WTC11 (cell line): Measurements from ENCODE around the gene DNAJC8. TPM values are rescaled to one million over a fixed set of nuclear protein-coding genes. Genes with fewer than 3 reads are reported as not detected.

Experiments used
- ATAC-seq: fragments of 200-7000 bp; cut with Tn5 transposase; 2 replicates; pipeline ENCODE4 v1.10.0; 2021; ENCODE audit warnings: mild to moderate bottlenecking, moderate library complexity
- CTCF ChIA-PET: fragments of 300-600 bp; sonication (Branson Sonifier 250); formaldehyde crosslinking; loops from one replicate; lab custom pipeline; 2021; ENCODE audit warnings: antibody characterized with exemption; lab: Charles Lee
- POLR2A ChIA-PET: fragments of 350-600 bp; sonication (Branson Sonifier 250); formaldehyde crosslinking; loops from one replicate; lab custom pipeline; 2021; ENCODE audit warnings: antibody characterized with exemption; lab: Charles Lee
- DNase-seq: peaks from one replicate; pipeline ENCODE4 v3.0.0; 2021; ENCODE audit warnings: low spot score
- H3K27ac Mint-ChIP-seq: 2 replicates; pipeline ENCODE4 v1.8.0; 2021; ENCODE audit warnings: mixed read lengths
- H3K27me3 Mint-ChIP-seq: 2 replicates; pipeline ENCODE4 v1.8.0; 2021; ENCODE audit warnings: low read depth, mild to moderate bottlenecking, moderate library complexity, mixed read lengths
- H3K36me3 Mint-ChIP-seq: 2 replicates; pipeline ENCODE4 v1.8.0; 2021; ENCODE audit warnings: mixed read lengths
- H3K4me1 Mint-ChIP-seq: 2 replicates; pipeline ENCODE4 v1.8.0; 2022; ENCODE audit warnings: mixed read lengths
- H3K4me3 Mint-ChIP-seq: 2 replicates; pipeline ENCODE4 v1.8.0; 2021; ENCODE audit warnings: mild to moderate bottlenecking, moderate library complexity, mixed read lengths
- H3K9me3 Mint-ChIP-seq: 2 replicates; pipeline ENCODE4 v1.8.0; 2021; ENCODE audit warnings: mixed read lengths
- FOXP4 ChIP-seq: sonication (generic); formaldehyde crosslinking; IDR thresholded peaks from 2 replicates; pipeline ENCODE4 v1.8.0; 2022; ENCODE audit warnings: mild to moderate bottlenecking, missing genetic modification reagents
- GABPB1 ChIP-seq: sonication (generic); formaldehyde crosslinking; IDR thresholded peaks from 2 replicates; pipeline ENCODE4 v1.8.1; 2023; ENCODE audit warnings: mild to moderate bottlenecking, missing genetic modification reagents
- HMGA2 ChIP-seq: fragments of 250-450 bp; sonication (Bioruptor Pico); IDR thresholded peaks from 2 replicates; pipeline ENCODE4 v1.4.0; 2021; ENCODE audit warnings: mild to moderate bottlenecking, moderate library complexity
- JUN ChIP-seq: sonication (generic); formaldehyde crosslinking; IDR thresholded peaks from 2 replicates; pipeline ENCODE4 v1.8.0; 2023; ENCODE audit warnings: mild to moderate bottlenecking, missing genetic modification reagents
- MYBL2 ChIP-seq: sonication (generic); formaldehyde crosslinking; IDR thresholded peaks from 2 replicates; pipeline ENCODE4 v1.8.1; 2023; ENCODE audit warnings: mild to moderate bottlenecking, moderate library complexity, missing genetic modification reagents
- NFYB ChIP-seq: sonication (generic); formaldehyde crosslinking; conservative IDR thresholded peaks from 2 replicates; pipeline ENCODE4 v1.8.0; 2022; ENCODE audit warnings: low read depth, missing genetic modification reagents
- NR1H2 ChIP-seq: sonication (generic); formaldehyde crosslinking; IDR thresholded peaks from 2 replicates; pipeline ENCODE4 v1.9.0; 2021; ENCODE audit warnings: mild to moderate bottlenecking, moderate library complexity, missing genetic modification reagents
- SMAD4 ChIP-seq: sonication (generic); formaldehyde crosslinking; IDR thresholded peaks from 2 replicates; pipeline ENCODE4 v1.8.0; 2022; ENCODE audit warnings: mild to moderate bottlenecking, missing genetic modification reagents
- SP1 ChIP-seq: sonication (generic); formaldehyde crosslinking; conservative IDR thresholded peaks from 2 replicates; pipeline ENCODE4 v1.8.1; 2022; ENCODE audit warnings: missing genetic modification reagents
- TEAD1 ChIP-seq: sonication (generic); formaldehyde crosslinking; IDR thresholded peaks from 2 replicates; pipeline ENCODE4 v1.8.0; 2022; ENCODE audit warnings: mild to moderate bottlenecking, missing genetic modification reagents
- ZNF317 ChIP-seq: sonication (generic); formaldehyde crosslinking; IDR thresholded peaks from 2 replicates; pipeline ENCODE4 v1.8.1; 2023; ENCODE audit warnings: low read depth, mild to moderate bottlenecking, moderate library complexity, missing genetic modification reagents, borderline replicate concordance
- ZNF396 ChIP-seq: fragments of 250-450 bp; sonication (Bioruptor Pico); IDR thresholded peaks from 2 replicates; pipeline ENCODE4 v1.8.0; 2021; ENCODE audit warnings: mild to moderate bottlenecking, moderate library complexity, borderline replicate concordance
- ZNF425 ChIP-seq: fragments of 250-450 bp; sonication (Bioruptor Pico); conservative IDR thresholded peaks from 2 replicates; pipeline ENCODE4 v1.9.0; 2021; ENCODE audit warnings: mild to moderate bottlenecking
- total RNA-seq: library from RNA; stranded (reverse); gene quantifications from 3 replicates; pipeline ENCODE4 v1.2.3, GENCODE V29; 2021
- TF ChIP-seq, protein P1 (sequence below): fragments of 250-450 bp; sonication (Bioruptor Pico); IDR thresholded peaks from 2 replicates; pipeline ENCODE4 v1.9.0; 2021; ENCODE audit warnings: mild to moderate bottlenecking, borderline replicate concordance
- TF ChIP-seq, protein P2 (sequence below): sonication (generic); formaldehyde crosslinking; IDR thresholded peaks from 2 replicates; pipeline ENCODE4 v1.8.0; 2022; ENCODE audit warnings: mild to moderate bottlenecking, missing genetic modification reagents
- TF ChIP-seq, protein P3 (sequence below): sonication (generic); formaldehyde crosslinking; IDR thresholded peaks from 2 replicates; pipeline ENCODE4 v1.8.1; 2023; ENCODE audit warnings: mild to moderate bottlenecking, missing genetic modification reagents

Gene DNAJC8
- total RNA-seq, 1 experiment from 2014 or later: 112 TPM

- peak; percentile 49 for ATAC-seq
- Mint-ChIP-seq H3K27ac (no peak within 1 kb of the TSS; the same call in 1 of the 2 replicates), H3K9me3 (no peaks in the 10 kb centered on the region), H3K4me1 (peaks cover 10% of the 10 kb centered on the region), H3K36me3 (no peaks in the 10 kb centered on the region), H3K4me3 (no peak within 1 kb of the TSS), H3K27me3 (no peaks in the 10 kb centered on the region)
- ChIA-PET POLR2A (no interaction called here), CTCF (interaction anchor here (0.6 to 1.7 kb wide), 5 partner anchors 21 to 509 kb away, joined by 3 to 4 read pairs (median 3); partner anchors contain the start of gene EYA3)
- DNase-seq: no peak
- no peak for TF ChIP-seq TEAD1
- TF ChIP-seq JUN: no peak
- no peak for TF ChIP-seq GABPB1 (CRISPR knock-in tag)
- TF ChIP-seq, protein P1, sequence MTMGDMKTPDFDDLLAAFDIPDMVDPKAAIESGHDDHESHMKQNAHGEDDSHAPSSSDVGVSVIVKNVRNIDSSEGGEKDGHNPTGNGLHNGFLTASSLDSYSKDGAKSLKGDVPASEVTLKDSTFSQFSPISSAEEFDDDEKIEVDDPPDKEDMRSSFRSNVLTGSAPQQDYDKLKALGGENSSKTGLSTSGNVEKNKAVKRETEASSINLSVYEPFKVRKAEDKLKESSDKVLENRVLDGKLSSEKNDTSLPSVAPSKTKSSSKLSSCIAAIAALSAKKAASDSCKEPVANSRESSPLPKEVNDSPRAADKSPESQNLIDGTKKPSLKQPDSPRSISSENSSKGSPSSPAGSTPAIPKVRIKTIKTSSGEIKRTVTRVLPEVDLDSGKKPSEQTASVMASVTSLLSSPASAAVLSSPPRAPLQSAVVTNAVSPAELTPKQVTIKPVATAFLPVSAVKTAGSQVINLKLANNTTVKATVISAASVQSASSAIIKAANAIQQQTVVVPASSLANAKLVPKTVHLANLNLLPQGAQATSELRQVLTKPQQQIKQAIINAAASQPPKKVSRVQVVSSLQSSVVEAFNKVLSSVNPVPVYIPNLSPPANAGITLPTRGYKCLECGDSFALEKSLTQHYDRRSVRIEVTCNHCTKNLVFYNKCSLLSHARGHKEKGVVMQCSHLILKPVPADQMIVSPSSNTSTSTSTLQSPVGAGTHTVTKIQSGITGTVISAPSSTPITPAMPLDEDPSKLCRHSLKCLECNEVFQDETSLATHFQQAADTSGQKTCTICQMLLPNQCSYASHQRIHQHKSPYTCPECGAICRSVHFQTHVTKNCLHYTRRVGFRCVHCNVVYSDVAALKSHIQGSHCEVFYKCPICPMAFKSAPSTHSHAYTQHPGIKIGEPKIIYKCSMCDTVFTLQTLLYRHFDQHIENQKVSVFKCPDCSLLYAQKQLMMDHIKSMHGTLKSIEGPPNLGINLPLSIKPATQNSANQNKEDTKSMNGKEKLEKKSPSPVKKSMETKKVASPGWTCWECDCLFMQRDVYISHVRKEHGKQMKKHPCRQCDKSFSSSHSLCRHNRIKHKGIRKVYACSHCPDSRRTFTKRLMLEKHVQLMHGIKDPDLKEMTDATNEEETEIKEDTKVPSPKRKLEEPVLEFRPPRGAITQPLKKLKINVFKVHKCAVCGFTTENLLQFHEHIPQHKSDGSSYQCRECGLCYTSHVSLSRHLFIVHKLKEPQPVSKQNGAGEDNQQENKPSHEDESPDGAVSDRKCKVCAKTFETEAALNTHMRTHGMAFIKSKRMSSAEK (CRISPR knock-in tag): no peak
- TF ChIP-seq ZNF396 (CRISPR knock-in tag): no peak
- TF ChIP-seq, protein P2, sequence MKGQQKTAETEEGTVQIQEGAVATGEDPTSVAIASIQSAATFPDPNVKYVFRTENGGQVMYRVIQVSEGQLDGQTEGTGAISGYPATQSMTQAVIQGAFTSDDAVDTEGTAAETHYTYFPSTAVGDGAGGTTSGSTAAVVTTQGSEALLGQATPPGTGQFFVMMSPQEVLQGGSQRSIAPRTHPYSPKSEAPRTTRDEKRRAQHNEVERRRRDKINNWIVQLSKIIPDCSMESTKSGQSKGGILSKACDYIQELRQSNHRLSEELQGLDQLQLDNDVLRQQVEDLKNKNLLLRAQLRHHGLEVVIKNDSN (CRISPR knock-in tag): no peak
- no peak for TF ChIP-seq HMGA2
- no peak for TF ChIP-seq ZNF425 (CRISPR knock-in tag)
- TF ChIP-seq ZNF317 (CRISPR knock-in tag): no peak
- TF ChIP-seq SMAD4 (CRISPR knock-in tag): no peak
- TF ChIP-seq MYBL2: no peak
- TF ChIP-seq NFYB (CRISPR knock-in tag): no peak
- TF ChIP-seq, protein P3, sequence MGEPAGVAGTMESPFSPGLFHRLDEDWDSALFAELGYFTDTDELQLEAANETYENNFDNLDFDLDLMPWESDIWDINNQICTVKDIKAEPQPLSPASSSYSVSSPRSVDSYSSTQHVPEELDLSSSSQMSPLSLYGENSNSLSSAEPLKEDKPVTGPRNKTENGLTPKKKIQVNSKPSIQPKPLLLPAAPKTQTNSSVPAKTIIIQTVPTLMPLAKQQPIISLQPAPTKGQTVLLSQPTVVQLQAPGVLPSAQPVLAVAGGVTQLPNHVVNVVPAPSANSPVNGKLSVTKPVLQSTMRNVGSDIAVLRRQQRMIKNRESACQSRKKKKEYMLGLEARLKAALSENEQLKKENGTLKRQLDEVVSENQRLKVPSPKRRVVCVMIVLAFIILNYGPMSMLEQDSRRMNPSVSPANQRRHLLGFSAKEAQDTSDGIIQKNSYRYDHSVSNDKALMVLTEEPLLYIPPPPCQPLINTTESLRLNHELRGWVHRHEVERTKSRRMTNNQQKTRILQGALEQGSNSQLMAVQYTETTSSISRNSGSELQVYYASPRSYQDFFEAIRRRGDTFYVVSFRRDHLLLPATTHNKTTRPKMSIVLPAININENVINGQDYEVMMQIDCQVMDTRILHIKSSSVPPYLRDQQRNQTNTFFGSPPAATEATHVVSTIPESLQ (CRISPR knock-in tag): no peak
- no peak for TF ChIP-seq FOXP4 (CRISPR knock-in tag)
- no peak for TF ChIP-seq SP1 (CRISPR knock-in tag)
- TF ChIP-seq NR1H2: no peak
Measured at GRCh38 chr1:28176492-28177470, 56.0 kb downstream of the DNAJC8 start, which contains the start of gene PTAFR. Gene PTAFR (minus strand): TSS chr1:28176690. CDS start chr1:28151021, 25,669 bp downstream.
